GM23338 (cell line): ENCODE measurements around the gene NPC1L1. TPM values are rescaled to one million over a fixed set of nuclear protein-coding genes. Genes with fewer than 3 reads are reported as not detected.

ENCODE experiments used
- ATAC-seq: fragments of 200-7000 bp; cut with Tn5 transposase; 3 replicates; pipeline ENCODE4 v1.9.1; 2020
- DNase-seq: peaks from one replicate; pipeline ENCODE4 v3.0.0-alpha.2; 2015; ENCODE audit warnings: low spot score
- H2AFZ ChIP-seq: fragments of 200-600 bp; sonication (generic); 2 replicates; pipeline ENCODE4 v1.8.0; 2016; ENCODE audit warnings: antibody characterized with exemption, mild to moderate bottlenecking, moderate library complexity
- H3F3A ChIP-seq: fragments of 200-600 bp; sonication (generic); replicated peaks from 2 replicates; pipeline ENCODE4 v1.8.0; 2017; ENCODE audit warnings: antibody characterized with exemption, mixed run types, low read depth
- H3K27ac ChIP-seq: fragments of 200-600 bp; sonication (generic); 2 replicates; pipeline ENCODE4 v1.6.1; 2016; ENCODE audit warnings: low read depth
- H3K27me3 ChIP-seq: fragments of 200-600 bp; sonication (generic); 2 replicates; pipeline ENCODE4 v1.8.0; 2016; ENCODE audit warnings: mild to moderate bottlenecking, mixed run types, moderate library complexity; ENCODE audit not compliant: insufficient read depth
- H3K36me3 ChIP-seq: fragments of 200-600 bp; sonication (generic); 2 replicates; pipeline ENCODE4 v1.8.0; 2016; ENCODE audit warnings: mild to moderate bottlenecking; ENCODE audit not compliant: insufficient read depth
- H3K4me1 ChIP-seq: fragments of 200-600 bp; sonication (generic); 2 replicates; pipeline ENCODE4 v1.8.0; 2016; ENCODE audit warnings: mild to moderate bottlenecking, moderate library complexity; ENCODE audit not compliant: insufficient read depth
- H3K4me2 ChIP-seq: fragments of 200-600 bp; sonication (generic); 2 replicates; pipeline ENCODE4 v1.7.1; 2017; ENCODE audit warnings: mixed run types
- H3K4me3 ChIP-seq: fragments of 200-600 bp; sonication (generic); 2 replicates; pipeline ENCODE4 v1.6.1; 2016; ENCODE audit warnings: mixed run types
- H3K79me2 ChIP-seq: fragments of 200-600 bp; sonication (generic); replicated peaks from 2 replicates; pipeline ENCODE4 v1.8.0; 2017; ENCODE audit warnings: mild to moderate bottlenecking; ENCODE audit not compliant: insufficient read depth
- H3K9me2 ChIP-seq: fragments of 200-600 bp; sonication (generic); 2 replicates; pipeline ENCODE4 v1.8.0; 2017; ENCODE audit not compliant: insufficient read depth
- H4K20me1 ChIP-seq: fragments of 200-600 bp; sonication (generic); replicated peaks from 2 replicates; pipeline ENCODE4 v1.8.0; 2017; ENCODE audit warnings: mild to moderate bottlenecking; ENCODE audit not compliant: insufficient read depth
- H3K27ac Mint-ChIP-seq: 2 replicates; pipeline ENCODE4 v1.8.0; 2020; ENCODE audit warnings: inconsistent platforms, mild to moderate bottlenecking, moderate library complexity, mixed read lengths
- H3K27me3 Mint-ChIP-seq: 3 replicates; pipeline ENCODE4 v1.8.0; 2022; ENCODE audit warnings: low read depth, mild to moderate bottlenecking, moderate library complexity, mixed read lengths, inconsistent platforms; ENCODE audit not compliant: insufficient read depth, poor library complexity
- H3K36me3 Mint-ChIP-seq: 3 replicates; pipeline ENCODE4 v1.8.0; 2021; ENCODE audit warnings: low read depth, mild to moderate bottlenecking, inconsistent platforms, moderate library complexity, mixed read lengths
- H3K4me1 Mint-ChIP-seq: 3 replicates; pipeline ENCODE4 v1.8.0; 2020; ENCODE audit warnings: mild to moderate bottlenecking, inconsistent platforms, mixed read lengths
- H3K4me3 Mint-ChIP-seq: 3 replicates; pipeline ENCODE4 v1.8.0; 2021; ENCODE audit warnings: moderate library complexity, mild to moderate bottlenecking, inconsistent platforms, mixed read lengths
- H3K9me3 Mint-ChIP-seq: 3 replicates; pipeline ENCODE4 v1.8.0; 2020; ENCODE audit warnings: moderate library complexity, mild to moderate bottlenecking, inconsistent platforms, mixed read lengths
- EZH2 ChIP-seq: fragments of 200-600 bp; sonication (generic); IDR thresholded peaks from one replicate; pipeline ENCODE4 v1.8.0; 2017; ENCODE audit warnings: antibody characterized with exemption, mild to moderate bottlenecking, low read depth; ENCODE audit not compliant: unreplicated experiment
- ZNF331 ChIP-seq: fragments of 250-450 bp; sonication (Bioruptor Pico); IDR thresholded peaks from 2 replicates; pipeline ENCODE4 v1.5.0; 2020; ENCODE audit warnings: low read depth, mild to moderate bottlenecking, moderate library complexity
- polyA plus RNA-seq: library from polyadenylated mRNA; unstranded; fragments of >200 nt; fragmentation: Nextera tagmentation; extraction: Ambion mirVana; gene quantifications from 2 replicates; pipeline ENCODE4 v1.2.1, GENCODE V29; 2016
- total RNA-seq: library from RNA; depleted of rRNA; stranded (reverse); fragments of >200 nt; shearing (Covaris generic); gene quantifications from 2 replicates; pipeline ENCODE4 v1.2.3, GENCODE V29; 2014
- TF ChIP-seq, protein P1 (sequence below): fragments of 250-450 bp; sonication (Bioruptor Pico); IDR thresholded peaks from 2 replicates; pipeline ENCODE4 v1.5.0; 2020; ENCODE audit warnings: mild to moderate bottlenecking, moderate library complexity

The NPC1L1 gene
- total and polyA plus RNA-seq, 2 experiments from 2014 or later, result 0.03 TPM; not detected in 1

DNA sequence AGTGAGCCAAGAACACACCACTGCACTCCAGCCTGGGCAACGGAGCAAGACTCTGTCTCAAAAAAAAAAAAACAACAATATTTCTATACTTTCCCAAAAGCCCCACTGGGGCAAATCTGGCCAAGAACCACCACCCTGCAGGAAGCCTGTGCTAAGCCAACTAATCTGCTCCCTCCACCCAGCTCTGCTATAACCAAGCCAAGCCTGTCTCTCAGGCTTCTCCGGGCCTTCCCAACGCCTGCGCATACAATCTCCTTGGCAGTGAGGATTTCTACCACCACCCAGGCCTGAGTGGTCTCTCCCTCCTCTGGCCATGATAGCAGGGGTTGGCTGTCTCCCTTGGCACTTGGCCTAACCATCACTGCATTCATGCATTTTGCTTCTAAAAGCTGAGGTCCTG lies 18.4 kb upstream of the NPC1L1 start (continued):
- TF ChIP-seq, protein P1, sequence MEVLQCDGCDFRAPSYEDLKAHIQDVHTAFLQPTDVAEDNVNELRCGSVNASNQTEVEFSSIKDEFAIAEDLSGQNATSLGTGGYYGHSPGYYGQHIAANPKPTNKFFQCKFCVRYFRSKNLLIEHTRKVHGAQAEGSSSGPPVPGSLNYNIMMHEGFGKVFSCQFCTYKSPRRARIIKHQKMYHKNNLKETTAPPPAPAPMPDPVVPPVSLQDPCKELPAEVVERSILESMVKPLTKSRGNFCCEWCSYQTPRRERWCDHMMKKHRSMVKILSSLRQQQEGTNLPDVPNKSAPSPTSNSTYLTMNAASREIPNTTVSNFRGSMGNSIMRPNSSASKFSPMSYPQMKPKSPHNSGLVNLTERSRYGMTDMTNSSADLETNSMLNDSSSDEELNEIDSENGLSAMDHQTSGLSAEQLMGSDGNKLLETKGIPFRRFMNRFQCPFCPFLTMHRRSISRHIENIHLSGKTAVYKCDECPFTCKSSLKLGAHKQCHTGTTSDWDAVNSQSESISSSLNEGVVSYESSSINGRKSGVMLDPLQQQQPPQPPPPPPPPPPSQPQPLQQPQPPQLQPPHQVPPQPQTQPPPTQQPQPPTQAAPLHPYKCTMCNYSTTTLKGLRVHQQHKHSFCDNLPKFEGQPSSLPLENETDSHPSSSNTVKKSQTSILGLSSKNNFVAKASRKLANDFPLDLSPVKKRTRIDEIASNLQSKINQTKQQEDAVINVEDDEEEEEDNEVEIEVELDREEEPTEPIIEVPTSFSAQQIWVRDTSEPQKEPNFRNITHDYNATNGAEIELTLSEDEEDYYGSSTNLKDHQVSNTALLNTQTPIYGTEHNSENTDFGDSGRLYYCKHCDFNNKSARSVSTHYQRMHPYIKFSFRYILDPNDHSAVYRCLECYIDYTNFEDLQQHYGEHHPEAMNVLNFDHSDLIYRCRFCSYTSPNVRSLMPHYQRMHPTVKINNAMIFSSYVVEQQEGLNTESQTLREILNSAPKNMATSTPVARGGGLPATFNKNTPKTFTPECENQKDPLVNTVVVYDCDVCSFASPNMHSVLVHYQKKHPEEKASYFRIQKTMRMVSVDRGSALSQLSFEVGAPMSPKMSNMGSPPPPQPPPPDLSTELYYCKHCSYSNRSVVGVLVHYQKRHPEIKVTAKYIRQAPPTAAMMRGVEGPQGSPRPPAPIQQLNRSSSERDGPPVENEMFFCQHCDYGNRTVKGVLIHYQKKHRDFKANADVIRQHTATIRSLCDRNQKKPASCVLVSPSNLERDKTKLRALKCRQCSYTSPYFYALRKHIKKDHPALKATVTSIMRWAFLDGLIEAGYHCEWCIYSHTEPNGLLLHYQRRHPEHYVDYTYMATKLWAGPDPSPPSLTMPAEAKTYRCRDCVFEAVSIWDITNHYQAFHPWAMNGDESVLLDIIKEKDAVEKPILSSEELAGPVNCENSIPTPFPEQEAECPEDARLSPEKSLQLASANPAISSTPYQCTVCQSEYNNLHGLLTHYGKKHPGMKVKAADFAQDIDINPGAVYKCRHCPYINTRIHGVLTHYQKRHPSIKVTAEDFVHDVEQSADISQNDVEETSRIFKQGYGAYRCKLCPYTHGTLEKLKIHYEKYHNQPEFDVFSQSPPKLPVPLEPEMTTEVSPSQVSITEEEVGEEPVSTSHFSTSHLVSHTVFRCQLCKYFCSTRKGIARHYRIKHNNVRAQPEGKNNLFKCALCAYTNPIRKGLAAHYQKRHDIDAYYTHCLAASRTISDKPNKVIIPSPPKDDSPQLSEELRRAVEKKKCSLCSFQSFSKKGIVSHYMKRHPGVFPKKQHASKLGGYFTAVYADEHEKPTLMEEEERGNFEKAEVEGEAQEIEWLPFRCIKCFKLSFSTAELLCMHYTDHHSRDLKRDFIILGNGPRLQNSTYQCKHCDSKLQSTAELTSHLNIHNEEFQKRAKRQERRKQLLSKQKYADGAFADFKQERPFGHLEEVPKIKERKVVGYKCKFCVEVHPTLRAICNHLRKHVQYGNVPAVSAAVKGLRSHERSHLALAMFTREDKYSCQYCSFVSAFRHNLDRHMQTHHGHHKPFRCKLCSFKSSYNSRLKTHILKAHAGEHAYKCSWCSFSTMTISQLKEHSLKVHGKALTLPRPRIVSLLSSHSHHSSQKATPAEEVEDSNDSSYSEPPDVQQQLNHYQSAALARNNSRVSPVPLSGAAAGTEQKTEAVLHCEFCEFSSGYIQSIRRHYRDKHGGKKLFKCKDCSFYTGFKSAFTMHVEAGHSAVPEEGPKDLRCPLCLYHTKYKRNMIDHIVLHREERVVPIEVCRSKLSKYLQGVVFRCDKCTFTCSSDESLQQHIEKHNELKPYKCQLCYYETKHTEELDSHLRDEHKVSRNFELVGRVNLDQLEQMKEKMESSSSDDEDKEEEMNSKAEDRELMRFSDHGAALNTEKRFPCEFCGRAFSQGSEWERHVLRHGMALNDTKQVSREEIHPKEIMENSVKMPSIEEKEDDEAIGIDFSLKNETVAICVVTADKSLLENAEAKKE (CRISPR knock-in tag), result no peak

DNA sequence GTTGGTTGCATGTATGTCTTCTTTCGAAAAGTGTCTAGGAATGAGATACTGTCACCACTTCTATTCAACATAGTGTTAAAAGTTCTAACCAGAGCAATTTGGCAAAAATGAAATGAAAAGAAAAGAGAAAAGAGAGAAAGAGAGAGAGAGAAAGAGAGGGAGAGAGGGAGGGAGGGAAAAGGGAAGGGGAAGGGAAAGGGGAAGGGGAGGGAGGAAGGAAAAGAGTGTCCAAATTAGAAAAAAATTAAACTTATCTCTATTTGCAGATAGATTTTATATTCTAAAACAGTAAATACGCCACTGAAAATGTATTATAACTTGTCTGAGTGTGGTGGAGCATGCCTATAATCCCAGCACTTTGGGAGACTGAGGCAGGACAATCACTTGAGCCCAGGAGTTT lies 16.4 kb upstream of the NPC1L1 start:
- Histone ChIP-seq H3K36me3 (no peaks in the 10 kb centered on the region), H3F3A (no peaks in the 10 kb centered on the region), H3K9me2 (no peaks in the 10 kb centered on the region), H2AFZ (no peak overlapping the region), H4K20me1 (no peaks in the 10 kb centered on the region), H3K4me3 (no peak overlapping the region), H3K4me2 (no peak overlapping the region), H3K27ac (no peak overlapping the region), H3K4me1 (no peaks in the 10 kb centered on the region), H3K27me3 (no peaks in the 10 kb centered on the region), H3K79me2 (no peaks in the 10 kb centered on the region)
- Mint-ChIP-seq H3K9me3 (no peaks in the 10 kb centered on the region; the same call in 2 of the 3 replicates), H3K36me3 (no peaks in the 10 kb centered on the region), H3K4me1 (peaks cover 5% of the 10 kb centered on the region; the same call in 2 of the 3 replicates), H3K4me3 (no peak overlapping the region), H3K27me3 (peaks cover 3% of the 10 kb centered on the region), H3K27ac (no peak overlapping the region)
- TF ChIP-seq, protein P1 (CRISPR knock-in tag), result no peak
- TF ChIP-seq ZNF331 (CRISPR knock-in tag) (no peak), EZH2 (no peak)
- ATAC-seq, result no peak
- no peak for DNase-seq
